ENCODE measurements around the gene DNASE1L2. TPM values are rescaled to one million over a fixed set of nuclear protein-coding genes. Genes with fewer than 3 reads are reported as not detected.

The DNASE1L2 gene
- total and polyA plus RNA-seq, 4 experiments from 2014 or later = 3.9 to 4.8 TPM; not detected in 2

DNA sequence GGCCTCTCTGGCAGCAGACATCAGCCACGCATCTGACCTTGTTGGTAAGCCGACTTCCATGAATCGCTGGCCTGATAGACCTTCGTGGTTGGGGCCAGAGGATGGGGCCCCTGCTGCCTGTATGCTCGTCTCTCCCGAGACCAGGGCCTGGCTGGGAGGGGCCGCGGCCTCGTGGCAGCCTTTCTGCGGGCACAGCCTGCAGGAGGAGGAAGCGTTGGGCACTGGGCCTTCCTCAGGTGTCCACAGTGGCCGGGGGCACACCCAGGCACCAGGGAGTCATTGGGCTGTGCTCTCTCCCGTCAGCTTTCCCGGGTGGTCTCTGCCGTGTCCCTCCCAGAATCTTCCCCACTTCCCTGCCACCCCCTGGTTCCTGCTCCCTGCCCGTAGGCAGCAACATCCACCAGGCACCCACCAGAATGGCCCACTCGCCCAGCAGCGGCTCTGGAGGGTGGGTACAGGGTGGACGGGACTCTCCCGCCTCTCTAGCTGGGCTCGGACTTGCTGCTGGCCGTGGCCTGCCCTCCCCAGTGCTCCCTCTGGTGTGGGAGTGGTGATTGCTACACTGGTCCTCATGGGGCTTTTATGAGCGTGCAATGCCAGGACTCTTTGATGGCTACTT lies 6.5 kb upstream of the DNASE1L2 start:
- Mint-ChIP-seq H3K27ac (no peak overlapping the region), H3K4me3 (no peak overlapping the region), H3K4me1 (peaks cover 3 to 14% (median 7%) of the 10 kb centered on the region in 4 donors), H3K27me3 (peaks cover 0 to 1% of the 10 kb centered on the region in 2 donors), H3K36me3 (peaks cover 9 to 27% of the 10 kb centered on the region in 2 donors), H3K9me3 (no peaks in the 10 kb centered on the region)
- Histone ChIP-seq H3K4me1 (ENCODE audit: insufficient read depth, low read length) (peaks cover 5% of the 10 kb centered on the region), H3K27me3 (ENCODE audit: insufficient read depth, low read length) (no peaks in the 10 kb centered on the region), H3K4me3 (ENCODE audit: low read length in 2 of 2) (no peak overlapping the region), H3K9me3 (ENCODE audit: control insufficient read depth in 1 of 2, low read length in 2 of 2) (no peaks in the 10 kb centered on the region), H3K27ac (ENCODE audit: low read depth, low read length) (no peak overlapping the region), H3K36me3 (ENCODE audit: insufficient read depth, low read length) (peaks cover 46% of the 10 kb centered on the region)
- CTCF ChIA-PET (ENCODE audit: partially characterized antibody) = no interaction called here
- no peak for DNase-seq
- intact Hi-C loops (cut with micrococcal nuclease) = no loop called here
- POLR2A ChIA-PET (ENCODE audit: partially characterized antibody) = no interaction called here

GRCh38 chr16:2230376-2230775 lies 5.9 kb upstream of the DNASE1L2 start:
- ChIA-PET POLR2A (ENCODE audit: partially characterized antibody) (no interaction called here), CTCF (ENCODE audit: partially characterized antibody) (no interaction called here)
- no peaks in the 10 kb centered on the region for H3K4me1 ChIP-seq (ENCODE audit: insufficient read depth, low read length)
- H3K4me1 Mint-ChIP-seq = peaks cover 2 to 12% (median 5%) of the 10 kb centered on the region in 4 donors
- H3K4me3 ChIP-seq (ENCODE audit: low read length in 2 of 2) = no peak overlapping the region
- H3K9me3 Mint-ChIP-seq = no peaks in the 10 kb centered on the region
- peaks cover 0 to 1% of the 10 kb centered on the region in 2 donors for H3K27me3 Mint-ChIP-seq
- no peak for DNase-seq
- H3K9me3 ChIP-seq (ENCODE audit: control insufficient read depth in 1 of 2, low read length in 2 of 2) = no peaks in the 10 kb centered on the region
- H3K27me3 ChIP-seq (ENCODE audit: insufficient read depth, low read length) = no peaks in the 10 kb centered on the region
- peaks cover 12 to 30% of the 10 kb centered on the region in 2 donors for H3K36me3 Mint-ChIP-seq
- H3K4me3 Mint-ChIP-seq = no peak overlapping the region
- H3K27ac ChIP-seq (ENCODE audit: low read depth, low read length) = no peak overlapping the region
- peak overlapping the region in 1 of 7 donors; percentile 18 for H3K27ac Mint-ChIP-seq
- peaks cover 52% of the 10 kb centered on the region for H3K36me3 ChIP-seq (ENCODE audit: insufficient read depth, low read length)
- intact Hi-C loops (cut with micrococcal nuclease) = no loop called here

DNA sequence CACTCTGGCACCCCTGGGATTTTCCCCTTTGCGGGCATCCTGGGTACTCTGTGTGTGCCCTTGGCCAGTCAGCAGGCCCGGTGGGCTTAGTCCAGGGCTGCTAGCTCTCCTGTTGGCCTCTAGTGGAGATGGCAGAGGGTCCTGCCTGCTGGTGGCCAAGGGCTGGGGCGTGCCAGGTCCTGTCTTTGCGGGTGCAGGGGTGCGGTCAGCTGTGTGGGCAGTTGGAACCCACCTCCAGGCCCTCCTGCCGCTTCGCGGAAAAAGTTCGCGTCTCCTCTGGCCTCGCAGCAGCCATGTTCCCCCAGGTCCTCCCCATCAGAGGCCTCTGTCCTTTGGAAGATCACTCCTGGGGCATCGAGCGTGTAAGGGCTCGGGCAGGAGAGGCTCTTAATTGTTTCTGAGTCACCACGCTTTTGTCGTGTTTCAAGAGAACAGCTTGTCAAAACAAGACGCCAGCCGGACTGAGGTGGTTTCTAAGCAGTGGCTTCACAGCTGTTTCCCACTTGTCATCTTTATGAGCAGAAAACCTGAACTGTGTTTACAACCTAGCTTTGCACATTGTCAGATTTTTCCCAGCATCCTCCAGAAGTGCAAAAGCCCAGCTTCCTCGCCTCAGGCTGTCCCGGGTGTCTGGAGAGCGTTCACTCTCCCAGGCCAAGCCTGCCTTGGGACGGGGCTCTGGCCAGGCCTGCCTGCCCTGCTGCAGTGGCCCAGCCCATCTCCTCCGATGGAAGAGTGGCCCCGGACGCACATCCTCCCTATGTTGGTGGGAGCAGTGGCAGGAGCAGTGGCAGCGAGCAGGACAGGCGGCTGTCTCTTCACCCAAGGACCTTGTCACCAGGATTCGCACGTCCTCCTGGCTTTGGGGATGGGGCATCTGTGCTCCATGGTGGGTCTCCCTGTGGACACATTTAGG lies 5.0 kb upstream of the DNASE1L2 start:
- Histone ChIP-seq H3K27ac (ENCODE audit: low read depth, low read length) (no peak overlapping the region), H3K36me3 (ENCODE audit: insufficient read depth, low read length) (peaks cover 53% of the 10 kb centered on the region), H3K4me1 (ENCODE audit: insufficient read depth, low read length) (no peaks in the 10 kb centered on the region), H3K4me3 (ENCODE audit: low read length in 2 of 2) (no peak overlapping the region), H3K9me3 (ENCODE audit: control insufficient read depth in 1 of 2, low read length in 2 of 2) (no peaks in the 10 kb centered on the region), H3K27me3 (ENCODE audit: insufficient read depth, low read length) (no peaks in the 10 kb centered on the region)
- POLR2A ChIA-PET (ENCODE audit: partially characterized antibody) = no interaction called here
- H3K27ac Mint-ChIP-seq = peak overlapping the region in 1 of 7 donors; percentile 41
- no peak overlapping the region for H3K4me3 Mint-ChIP-seq
- peaks cover 0 to 15% (median 1%) of the 10 kb centered on the region in 4 donors for H3K4me1 Mint-ChIP-seq
- peaks cover 0 to 1% of the 10 kb centered on the region in 2 donors for H3K27me3 Mint-ChIP-seq
- H3K36me3 Mint-ChIP-seq = peaks cover 14 to 27% of the 10 kb centered on the region in 2 donors
- intact Hi-C loops (cut with micrococcal nuclease) = no loop called here
- no peak for DNase-seq
- no peaks in the 10 kb centered on the region for H3K9me3 Mint-ChIP-seq
- CTCF ChIA-PET (ENCODE audit: partially characterized antibody) = no interaction called here

GRCh38 chr16:2232094-2232990 lies 3.9 kb upstream of the DNASE1L2 start:
- Mint-ChIP-seq H3K9me3 (no peaks in the 10 kb centered on the region), H3K27me3 (peaks cover 0 to 1% of the 10 kb centered on the region in 2 donors), H3K36me3 (peaks cover 10 to 27% of the 10 kb centered on the region in 2 donors), H3K27ac (no peak overlapping the region), H3K4me3 (no peak overlapping the region), H3K4me1 (peaks cover 0 to 9% (median 0%) of the 10 kb centered on the region in 4 donors)
- Histone ChIP-seq H3K4me3 (ENCODE audit: low read length in 2 of 2) (no peak overlapping the region), H3K4me1 (ENCODE audit: insufficient read depth, low read length) (no peaks in the 10 kb centered on the region), H3K27me3 (ENCODE audit: insufficient read depth, low read length) (no peaks in the 10 kb centered on the region), H3K36me3 (ENCODE audit: insufficient read depth, low read length) (peaks cover 53% of the 10 kb centered on the region), H3K9me3 (ENCODE audit: control insufficient read depth in 1 of 2, low read length in 2 of 2) (no peaks in the 10 kb centered on the region), H3K27ac (ENCODE audit: low read depth, low read length) (no peak overlapping the region)
- intact Hi-C loops (cut with micrococcal nuclease) = no loop called here
- POLR2A ChIA-PET (ENCODE audit: partially characterized antibody) = interaction anchor here (0.6 to 1.0 kb wide), 3 partner anchors 19 to 450 kb away, joined by 3 to 4 read pairs (median 3); partner anchors contain the start of genes ECI1 and NUBP2
- CTCF ChIA-PET (ENCODE audit: partially characterized antibody) = no interaction called here
- no peak for DNase-seq

- Histone ChIP-seq H3K27me3 (ENCODE audit: insufficient read depth, low read length) (no peaks in the 10 kb centered on the region), H3K36me3 (ENCODE audit: insufficient read depth, low read length) (peaks cover 48% of the 10 kb centered on the region), H3K27ac (ENCODE audit: low read depth, low read length) (no peak overlapping the region), H3K4me3 (ENCODE audit: low read length in 2 of 2) (no peak overlapping the region), H3K9me3 (ENCODE audit: control insufficient read depth in 1 of 2, low read length in 2 of 2) (no peaks in the 10 kb centered on the region), H3K4me1 (ENCODE audit: insufficient read depth, low read length) (no peaks in the 10 kb centered on the region)
- H3K9me3 Mint-ChIP-seq = no peaks in the 10 kb centered on the region
- no peak overlapping the region for H3K27ac Mint-ChIP-seq
- peaks cover 0 to 1% of the 10 kb centered on the region in 2 donors for H3K27me3 Mint-ChIP-seq
- H3K4me1 Mint-ChIP-seq = peaks cover 0 to 9% (median 0%) of the 10 kb centered on the region in 4 donors
- ChIA-PET POLR2A (ENCODE audit: partially characterized antibody) (interaction anchor here (1.0 kb wide), 1 partner anchor 27 kb away, joined by 3 read pairs; no protein-coding TSS in a partner anchor), CTCF (ENCODE audit: partially characterized antibody) (no interaction called here)
- DNase-seq = no peak
- H3K4me3 Mint-ChIP-seq = no peak overlapping the region
- intact Hi-C loops (cut with micrococcal nuclease) = no loop called here
- peaks cover 10 to 25% of the 10 kb centered on the region in 2 donors for H3K36me3 Mint-ChIP-seq
Measured at GRCh38 chr16:2233046-2233775, 3.0 kb upstream of the DNASE1L2 start.

DNA sequence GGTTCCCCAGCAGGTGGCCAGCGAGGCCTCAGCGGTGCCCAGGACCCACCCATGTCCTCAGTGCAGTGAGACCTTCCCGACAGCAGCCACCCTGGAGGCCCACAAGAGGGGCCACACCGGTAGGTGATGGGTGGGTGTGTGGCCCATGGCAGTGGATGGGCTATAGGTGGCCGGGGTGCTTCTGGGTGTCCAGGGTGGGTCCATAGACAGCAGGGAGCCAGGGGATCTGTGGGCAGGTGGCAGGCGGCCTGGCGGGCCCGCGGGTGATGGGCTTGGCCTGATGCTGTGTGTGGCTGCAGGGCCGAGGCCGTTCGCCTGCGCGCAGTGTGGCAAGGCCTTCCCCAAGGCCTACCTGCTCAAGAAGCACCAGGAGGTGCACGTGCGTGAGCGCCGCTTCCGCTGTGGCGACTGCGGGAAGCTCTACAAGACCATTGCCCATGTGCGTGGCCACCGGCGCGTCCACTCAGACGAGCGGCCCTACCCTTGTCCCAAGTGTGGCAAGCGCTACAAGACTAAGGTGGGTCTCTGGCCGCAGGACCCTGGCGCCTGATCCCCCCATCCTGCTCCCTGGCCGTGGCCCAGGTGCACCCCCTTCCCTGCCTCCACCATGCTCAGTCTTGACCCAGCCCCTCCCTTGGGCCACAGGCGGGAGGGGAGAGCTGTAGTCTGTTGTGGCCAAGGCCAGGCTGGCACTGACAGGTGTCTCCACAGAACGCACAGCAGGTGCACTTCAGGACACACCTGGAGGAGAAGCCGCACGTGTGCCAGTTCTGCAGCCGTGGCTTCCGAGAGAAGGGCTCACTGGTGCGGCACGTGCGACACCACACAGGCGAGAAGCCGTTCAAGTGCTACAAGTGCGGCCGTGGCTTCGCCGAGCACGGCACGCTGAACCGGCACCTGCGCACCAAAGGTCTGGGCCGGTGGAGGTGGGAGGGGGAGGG lies 2.1 kb upstream of the DNASE1L2 start:
- ChIA-PET POLR2A (ENCODE audit: partially characterized antibody) (interaction anchor here (1.0 kb wide), 1 partner anchor 28 kb away, joined by 3 read pairs; no protein-coding TSS in a partner anchor), CTCF (ENCODE audit: partially characterized antibody) (no interaction called here)
- Mint-ChIP-seq H3K4me3 (no peak overlapping the region), H3K27ac (no peak overlapping the region), H3K9me3 (no peaks in the 10 kb centered on the region), H3K36me3 (peaks cover 10 to 25% of the 10 kb centered on the region in 2 donors), H3K27me3 (peaks cover 0 to 1% of the 10 kb centered on the region in 2 donors), H3K4me1 (peaks cover 0 to 9% (median 0%) of the 10 kb centered on the region in 4 donors)
- Histone ChIP-seq H3K9me3 (ENCODE audit: control insufficient read depth in 1 of 2, low read length in 2 of 2) (no peaks in the 10 kb centered on the region), H3K27me3 (ENCODE audit: insufficient read depth, low read length) (no peaks in the 10 kb centered on the region), H3K36me3 (ENCODE audit: insufficient read depth, low read length) (peaks cover 39% of the 10 kb centered on the region), H3K4me3 (ENCODE audit: low read length in 2 of 2) (no peak overlapping the region), H3K4me1 (ENCODE audit: insufficient read depth, low read length) (no peaks in the 10 kb centered on the region), H3K27ac (ENCODE audit: low read depth, low read length) (no peak overlapping the region)
- intact Hi-C loops (cut with micrococcal nuclease) = no loop called here
- no peak for DNase-seq

Data from CD4-positive, alpha-beta memory T cell (primary cell).